Vagina (tissue), 2 donors: ENCODE data around the gene PGLYRP3. TPM values are rescaled to one million over a fixed set of nuclear protein-coding genes. Genes with fewer than 3 reads are reported as not detected.

Experiments
- DNase-seq, 2 donors: peaks; one replicate each; pipeline ENCODE4 v3.0.0-alpha.2; 2017; ENCODE audit errors: extremely low spot score in 2 of 2
- H3K27ac ChIP-seq: fragments of 200-600 bp; sonication (generic); one replicate; pipeline ENCODE4 v1.5.1; 2019
- H3K27me3 ChIP-seq: fragments of 200-600 bp; sonication (generic); one replicate; pipeline ENCODE4 v1.5.1; 2019
- H3K36me3 ChIP-seq, 2 donors: fragments of 200-600 bp; sonication (generic); one replicate each; pipeline ENCODE4 v1.5.1; 2017 to 2019
- H3K4me1 ChIP-seq: fragments of 200-600 bp; sonication (generic); one replicate; pipeline ENCODE4 v1.5.1; 2019
- H3K4me3 ChIP-seq, 2 donors: fragments of 200-600 bp; sonication (generic); 1 replicate in 1 of 2; 2 replicates in 1 of 2; pipeline ENCODE4 v1.5.1; 2016 to 2019
- H3K9me3 ChIP-seq: fragments of 200-600 bp; sonication (generic); one replicate; pipeline ENCODE4 v1.5.1; 2019
- CTCF ChIP-seq, 3 experiments: fragments of 450-650 bp in 2 of 3; fragments of 200-600 bp in 1 of 3; sonication (generic) in 1 of 3; IDR thresholded peaks; one replicate each; pipeline ENCODE4 v1.5.1; 2017 to 2019; ENCODE audit warnings: antibody characterized with exemption in 3 of 3, mild to moderate bottlenecking in 2 of 3, moderate library complexity in 2 of 3
- POLR2A ChIP-seq, 2 donors: fragments of 450-650 bp; IDR thresholded peaks; one replicate each; pipeline ENCODE4 v1.6.1; 2017; ENCODE audit warnings: antibody characterized with exemption in 2 of 2, mild to moderate bottlenecking in 2 of 2, moderate library complexity in 2 of 2
- POLR2AphosphoS5 ChIP-seq, 2 donors: sonication (generic); formaldehyde crosslinking; IDR thresholded peaks; one replicate each; pipeline ENCODE4 v1.9.0; 2017; ENCODE audit warnings: antibody characterized with exemption in 2 of 2, mild to moderate bottlenecking in 2 of 2, low read depth in 1 of 2; ENCODE audit not compliant: insufficient read depth in 1 of 2
- intact Hi-C: fragments of 100-400 bp; cut with DNase I; formaldehyde crosslinking; loops from one replicate; pipeline ENCODE4 v1.15.1; 2023
- total RNA-seq: library from RNA; depleted of rRNA; stranded (reverse); fragments of >200 nt; gene quantifications from one replicate; pipeline ENCODE4 v1.2.3, GENCODE V29; 2016

The PGLYRP3 gene
- total RNA-seq, 1 donor from 2014 or later, result 28.7 TPM

- intact Hi-C loops, result no loop called here
- Histone ChIP-seq H3K36me3 (no peaks in the 10 kb centered on the region), H3K27ac (no peak overlapping the region), H3K27me3 (no peaks in the 10 kb centered on the region), H3K9me3 (no peaks in the 10 kb centered on the region), H3K4me1 (no peaks in the 10 kb centered on the region), H3K4me3 (no peak overlapping the region)
- TF ChIP-seq POLR2A (IDR thresholded peaks at IDR 0.05) (no peak), POLR2AphosphoS5 (IDR thresholded peaks at IDR 0.05; ENCODE audit: insufficient read depth in 1 of 2, low read depth in 1 of 2) (no peak), CTCF (IDR thresholded peaks at IDR 0.05) (no peak)
- no peak for DNase-seq
These were observed 47.4 kb upstream of the PGLYRP3 start for GRCh38 chr1:153360190-153360589.

GRCh38 chr1:153359241-153359640, 46.5 kb upstream of the PGLYRP3 start:
- H3K4me1 ChIP-seq, result no peaks in the 10 kb centered on the region
- H3K27ac ChIP-seq, result peak overlapping the region; percentile 53
- no peaks in the 10 kb centered on the region for H3K27me3 ChIP-seq
- H3K36me3 ChIP-seq, result no peaks in the 10 kb centered on the region
- no peaks in the 10 kb centered on the region for H3K9me3 ChIP-seq
- TF ChIP-seq POLR2A (IDR thresholded peaks at IDR 0.05) (no peak), CTCF (IDR thresholded peaks at IDR 0.05) (no peak), POLR2AphosphoS5 (IDR thresholded peaks at IDR 0.05; ENCODE audit: insufficient read depth in 1 of 2, low read depth in 1 of 2) (no peak)
- H3K4me3 ChIP-seq, result no peak overlapping the region
- DNase-seq, result peak; percentile 76 to 91
- intact Hi-C loops, result loop anchor here (10.0 kb wide), 1 partner anchor 106 kb away; the partner anchor contains the start of gene S100A7

- intact Hi-C loops, result loop anchor here (10.0 kb wide), 1 partner anchor 106 kb away; the partner anchor contains the start of gene S100A7
- peak overlapping the region; percentile 1 to 24 for H3K4me3 ChIP-seq
- H3K27me3 ChIP-seq, result no peaks in the 10 kb centered on the region
- no peaks in the 10 kb centered on the region for H3K36me3 ChIP-seq
- TF ChIP-seq POLR2AphosphoS5 (IDR thresholded peaks at IDR 0.05; ENCODE audit: insufficient read depth in 1 of 2, low read depth in 1 of 2), result no peak
- TF ChIP-seq POLR2A (IDR thresholded peaks at IDR 0.05), result no peak
- TF ChIP-seq CTCF (IDR thresholded peaks at IDR 0.05), result no peak
- DNase-seq, result peak in 1 of 2 donors; percentile 22
- no peaks in the 10 kb centered on the region for H3K4me1 ChIP-seq
- H3K27ac ChIP-seq, result peak overlapping the region; percentile 53
- no peaks in the 10 kb centered on the region for H3K9me3 ChIP-seq
These were observed 45.9 kb upstream of the PGLYRP3 start for GRCh38 chr1:153358691-153358975.

GRCh38 chr1:153357853-153358690, 45.3 kb upstream of the PGLYRP3 start, which contains the start of gene S100A9:
TSS of gene S100A9 (plus strand) at chr1:153357854. CDS start at chr1:153358284, 430 bp downstream.
- DNase-seq, result peak; percentile 64 to 70
- no peaks in the 10 kb centered on the region for H3K27me3 ChIP-seq
- intact Hi-C loops, result loop anchor here (10.0 kb wide), 1 partner anchor 107 kb away; the partner anchor contains the start of gene S100A7
- H3K27ac ChIP-seq, result peak within 1 kb of the TSS; percentile 53
- TF ChIP-seq POLR2A (IDR thresholded peaks at IDR 0.05), result no peak
- TF ChIP-seq CTCF (IDR thresholded peaks at IDR 0.05), result no peak
- no peak for TF ChIP-seq POLR2AphosphoS5 (IDR thresholded peaks at IDR 0.05; ENCODE audit: insufficient read depth in 1 of 2, low read depth in 1 of 2)
- H3K36me3 ChIP-seq, result no peaks in the 10 kb centered on the region
- H3K9me3 ChIP-seq, result no peaks in the 10 kb centered on the region
- peak within 1 kb of the TSS; percentile 1 to 24 for H3K4me3 ChIP-seq
- no peaks in the 10 kb centered on the region for H3K4me1 ChIP-seq
